Lower lobe of right lung (tissue), 2 donors: ENCODE data around the gene CCNF. TPM values are rescaled to one million over a fixed set of nuclear protein-coding genes. Genes with fewer than 3 reads are reported as not detected.
"Not testable (repeated sequence)": the region's sequence is repeated elsewhere in the genome, so short reads cannot be mapped to it uniquely, and the experiment has no call there.

Source experiments
- ATAC-seq, 2 donors: fragments of 200-7000 bp; cut with Tn5 transposase; one replicate each; pipeline ENCODE4 v1.9.1; 2020 to 2022; ENCODE audit warnings: mild to moderate bottlenecking in 2 of 2, moderate library complexity in 2 of 2
- DNase-seq: peaks from one replicate; pipeline ENCODE4 v3.0.0-alpha.2; 2020
- H3K27ac ChIP-seq: fragments of 200-600 bp; one replicate; pipeline ENCODE4 v1.8.0; 2022
- H3K27me3 ChIP-seq: fragments of 200-600 bp; one replicate; pipeline ENCODE4 v1.8.0; 2022; ENCODE audit warnings: low read depth
- H3K36me3 ChIP-seq: fragments of 200-600 bp; one replicate; pipeline ENCODE4 v1.8.0; 2022; ENCODE audit warnings: mild to moderate bottlenecking
- H3K4me1 ChIP-seq: fragments of 200-600 bp; one replicate; pipeline ENCODE4 v1.8.0; 2022
- H3K4me3 ChIP-seq: fragments of 200-600 bp; one replicate; pipeline ENCODE4 v1.8.0; 2022; ENCODE audit warnings: mild to moderate bottlenecking
- H3K9me3 ChIP-seq: fragments of 200-600 bp; one replicate; pipeline ENCODE4 v1.8.0; 2022
- CTCF ChIP-seq: fragments of 200-600 bp; IDR thresholded peaks from one replicate; pipeline ENCODE4 v1.8.0; 2022; ENCODE audit warnings: antibody characterized with exemption, mild to moderate bottlenecking
- intact Hi-C: fragments of 100-400 bp; cut with DNase I; formaldehyde crosslinking; loops from one replicate; pipeline ENCODE4 v1.11.0; 2022
- total RNA-seq: library from RNA; stranded (reverse); fragmentation: NEBNext Ultra II Directional; extraction: Animal tissue kit (Norgen Biotek cat#: 25700); gene quantifications from one replicate; pipeline ENCODE4 v1.2.1, GENCODE V29; 2021
- donor health status: DM: no; HTN: yes; CAD: no; lungs with severe emphysema.

The CCNF gene
- total RNA-seq, 1 donor from 2014 or later = 3.4 TPM

- TF ChIP-seq CTCF = no peak
- Histone ChIP-seq H3K4me1 (no peaks in the 10 kb centered on the region), H3K36me3 (peaks cover 18% of the 10 kb centered on the region), H3K27ac (no peak overlapping the region), H3K9me3 (no peaks in the 10 kb centered on the region), H3K4me3 (no peak overlapping the region), H3K27me3 (no peaks in the 10 kb centered on the region)
- intact Hi-C loops = no loop called here
- ATAC-seq (no peak), DNase-seq (no peak)
These were observed 8.0 kb downstream of the CCNF start for GRCh38 chr16:2437032-2437790.

- ATAC-seq (no peak), DNase-seq (no peak)
- TF ChIP-seq CTCF = no peak
- no peaks in the 10 kb centered on the region for H3K27me3 ChIP-seq
- H3K9me3 ChIP-seq = no peaks in the 10 kb centered on the region
- H3K36me3 ChIP-seq = peaks cover 14% of the 10 kb centered on the region
- no peaks in the 10 kb centered on the region for H3K4me1 ChIP-seq
- H3K4me3 ChIP-seq = no peak overlapping the region
- intact Hi-C loops = no loop called here
- no peak overlapping the region for H3K27ac ChIP-seq
These were observed 8.9 kb downstream of the CCNF start for GRCh38 chr16:2438121-2438520.

GRCh38 chr16:2439598-2439997 lies 10.4 kb downstream of the CCNF start:
- H3K4me3 ChIP-seq = no peak overlapping the region
- intact Hi-C loops = no loop called here
- ATAC-seq (no peak), DNase-seq (no peak)
- H3K4me1 ChIP-seq = no peaks in the 10 kb centered on the region
- H3K9me3 ChIP-seq = no peaks in the 10 kb centered on the region
- H3K27me3 ChIP-seq = no peaks in the 10 kb centered on the region
- peaks cover 21% of the 10 kb centered on the region for H3K36me3 ChIP-seq
- H3K27ac ChIP-seq = no peak overlapping the region
- TF ChIP-seq CTCF = no peak

GRCh38 chr16:2441143-2441804 lies 12.0 kb downstream of the CCNF start:
- DNase-seq = peak; percentile 6
- intact Hi-C loops, H3K9me3 ChIP-seq, H3K4me3 ChIP-seq, H3K4me1 ChIP-seq, H3K27ac ChIP-seq, H3K27me3 ChIP-seq, ATAC-seq: not testable (repeated sequence)
- peaks cover 36% of the 10 kb centered on the region for H3K36me3 ChIP-seq

GRCh38 chr16:2443555-2443954 lies 14.3 kb downstream of the CCNF start:
- no peak for TF ChIP-seq CTCF
- no peak for DNase-seq
- no peaks in the 10 kb centered on the region for H3K9me3 ChIP-seq
- no peak overlapping the region for H3K27ac ChIP-seq
- intact Hi-C loops = no loop called here
- ATAC-seq = no peak
- H3K4me3 ChIP-seq = no peak overlapping the region
- no peaks in the 10 kb centered on the region for H3K4me1 ChIP-seq
- peaks cover 30% of the 10 kb centered on the region for H3K36me3 ChIP-seq
- no peaks in the 10 kb centered on the region for H3K27me3 ChIP-seq

- H3K27ac ChIP-seq = no peak overlapping the region
- H3K27me3 ChIP-seq = no peaks in the 10 kb centered on the region
- no peak for TF ChIP-seq CTCF
- ATAC-seq (no peak), DNase-seq (no peak)
- H3K4me1 ChIP-seq = no peaks in the 10 kb centered on the region
- peaks cover 39% of the 10 kb centered on the region for H3K36me3 ChIP-seq
- no peaks in the 10 kb centered on the region for H3K9me3 ChIP-seq
- intact Hi-C loops = no loop called here
- no peak overlapping the region for H3K4me3 ChIP-seq
These were observed 18.8 kb downstream of the CCNF start for GRCh38 chr16:2447920-2448583.
